GM21717 (cell line): ENCODE measurements around the gene ICA1.
"Not testable (repeated sequence)": the region's sequence is repeated elsewhere in the genome, so short reads cannot be mapped to it uniquely, and the experiment has no call there.

Source experiments
- ATAC-seq: cut with Tn5 transposase; IDR thresholded peaks from one replicate; pipeline ENCODE4 v1.9.1; 2021; ENCODE audit warnings: mild to moderate bottlenecking, moderate library complexity; ENCODE audit not compliant: unreplicated experiment

The ICA1 gene

GRCh38 chr7:8261711-8262695 lies at the start of gene ICA1:
ICA1 (minus strand) TSS chr7:8262167; CDS start chr7:8235926, 26,241 bp downstream.
- ATAC-seq = no peak

GRCh38 chr7:8310876-8311275 lies 48.9 kb upstream of the ICA1 start:
- ATAC-seq = no peak

- ATAC-seq = no peak
Measured at GRCh38 chr7:8305625-8306388, 43.8 kb upstream of the ICA1 start.

GRCh38 chr7:8305104-8305503 lies 43.1 kb upstream of the ICA1 start:
- ATAC-seq = no peak

GRCh38 chr7:8303904-8304528 lies 42.0 kb upstream of the ICA1 start:
- no peak for ATAC-seq

- ATAC-seq = not testable (repeated sequence)
Measured at GRCh38 chr7:8297023-8297422, 35.1 kb upstream of the ICA1 start.

- no peak for ATAC-seq
Measured at GRCh38 chr7:8296362-8296659, 34.3 kb upstream of the ICA1 start.

- ATAC-seq = peak; percentile 98
Measured at GRCh38 chr7:8295638-8296361, 33.8 kb upstream of the ICA1 start.

GRCh38 chr7:8291397-8292141 lies 29.6 kb upstream of the ICA1 start:
- ATAC-seq = no peak

- ATAC-seq = no peak
Measured at GRCh38 chr7:8290645-8291308, 28.8 kb upstream of the ICA1 start.

- no peak for ATAC-seq
Measured at GRCh38 chr7:8286118-8286517, 24.2 kb upstream of the ICA1 start.

GRCh38 chr7:8285155-8285554 lies 23.2 kb upstream of the ICA1 start:
- no peak for ATAC-seq

- no peak for ATAC-seq
Measured at GRCh38 chr7:8284606-8285005, 22.6 kb upstream of the ICA1 start.

GRCh38 chr7:8283968-8284367 lies 22.0 kb upstream of the ICA1 start:
- no peak for ATAC-seq

GRCh38 chr7:8282871-8283270 lies 20.9 kb upstream of the ICA1 start:
- ATAC-seq = no peak

GRCh38 chr7:8282162-8282561 lies 20.2 kb upstream of the ICA1 start:
- ATAC-seq = no peak

GRCh38 chr7:8278183-8278582 lies 16.2 kb upstream of the ICA1 start:
- ATAC-seq = no peak

- ATAC-seq = no peak
Measured at GRCh38 chr7:8277394-8277982, 15.5 kb upstream of the ICA1 start.

- no peak for ATAC-seq
Measured at GRCh38 chr7:8274589-8274988, 12.6 kb upstream of the ICA1 start.
